ENCODE results near the gene L3MBTL3.
A peak's percentile ranks its signal among the peaks of the same experiment; 100 is the strongest.

Gene L3MBTL3

GRCh38 chr6:130018292-130018743 lies at the start of gene L3MBTL3:
Gene L3MBTL3 (plus strand): TSS chr6:130018581. CDS start chr6:130042700, 24,119 bp downstream.
- no peak for TF ChIP-seq CTCF (conservative IDR thresholded peaks at IDR 0.05; ENCODE audit: low read depth, low read length)
- H3K4me3 ChIP-seq (ENCODE audit: low read length) = peak within 1 kb of the TSS; percentile 90
- DNase-seq (ENCODE audit: low read depth) = peak; percentile 60

GRCh38 chr6:129969064-129969463 lies 49.3 kb upstream of the L3MBTL3 start:
- no peak overlapping the region for H3K4me3 ChIP-seq (ENCODE audit: low read length)
- no peak for DNase-seq (ENCODE audit: low read depth)
- no peak for TF ChIP-seq CTCF (conservative IDR thresholded peaks at IDR 0.05; ENCODE audit: low read depth, low read length)

GRCh38 chr6:129976110-129976509 lies 42.3 kb upstream of the L3MBTL3 start:
- TF ChIP-seq CTCF (conservative IDR thresholded peaks at IDR 0.05; ENCODE audit: low read depth, low read length) = no peak
- no peak for DNase-seq (ENCODE audit: low read depth)
- H3K4me3 ChIP-seq (ENCODE audit: low read length) = no peak overlapping the region

- no peak for TF ChIP-seq CTCF (conservative IDR thresholded peaks at IDR 0.05; ENCODE audit: low read depth, low read length)
- no peak for DNase-seq (ENCODE audit: low read depth)
- no peak overlapping the region for H3K4me3 ChIP-seq (ENCODE audit: low read length)
These were observed 40.0 kb upstream of the L3MBTL3 start for GRCh38 chr6:129978148-129978916.

- no peak overlapping the region for H3K4me3 ChIP-seq (ENCODE audit: low read length)
- TF ChIP-seq CTCF (conservative IDR thresholded peaks at IDR 0.05; ENCODE audit: low read depth, low read length) = no peak
- no peak for DNase-seq (ENCODE audit: low read depth)
These were observed 37.6 kb upstream of the L3MBTL3 start for GRCh38 chr6:129980821-129981220.

GRCh38 chr6:129981598-129981997 lies 36.8 kb upstream of the L3MBTL3 start:
- peak; percentile 43 for TF ChIP-seq CTCF (conservative IDR thresholded peaks at IDR 0.05; ENCODE audit: low read depth, low read length)
- no peak overlapping the region for H3K4me3 ChIP-seq (ENCODE audit: low read length)
- DNase-seq (ENCODE audit: low read depth) = no peak

- DNase-seq (ENCODE audit: low read depth) = no peak
- no peak for TF ChIP-seq CTCF (conservative IDR thresholded peaks at IDR 0.05; ENCODE audit: low read depth, low read length)
- no peak overlapping the region for H3K4me3 ChIP-seq (ENCODE audit: low read length)
These were observed 29.0 kb upstream of the L3MBTL3 start for GRCh38 chr6:129989396-129989795.
